T-helper 22 cell (primary cell): ENCODE data around the gene MICALL1.

Experiments
- DNase-seq: peaks from one replicate; pipeline ENCODE4 v3.0.0-alpha.2; 2020; ENCODE audit warnings: low read depth

MICALL1 gene

DNA sequence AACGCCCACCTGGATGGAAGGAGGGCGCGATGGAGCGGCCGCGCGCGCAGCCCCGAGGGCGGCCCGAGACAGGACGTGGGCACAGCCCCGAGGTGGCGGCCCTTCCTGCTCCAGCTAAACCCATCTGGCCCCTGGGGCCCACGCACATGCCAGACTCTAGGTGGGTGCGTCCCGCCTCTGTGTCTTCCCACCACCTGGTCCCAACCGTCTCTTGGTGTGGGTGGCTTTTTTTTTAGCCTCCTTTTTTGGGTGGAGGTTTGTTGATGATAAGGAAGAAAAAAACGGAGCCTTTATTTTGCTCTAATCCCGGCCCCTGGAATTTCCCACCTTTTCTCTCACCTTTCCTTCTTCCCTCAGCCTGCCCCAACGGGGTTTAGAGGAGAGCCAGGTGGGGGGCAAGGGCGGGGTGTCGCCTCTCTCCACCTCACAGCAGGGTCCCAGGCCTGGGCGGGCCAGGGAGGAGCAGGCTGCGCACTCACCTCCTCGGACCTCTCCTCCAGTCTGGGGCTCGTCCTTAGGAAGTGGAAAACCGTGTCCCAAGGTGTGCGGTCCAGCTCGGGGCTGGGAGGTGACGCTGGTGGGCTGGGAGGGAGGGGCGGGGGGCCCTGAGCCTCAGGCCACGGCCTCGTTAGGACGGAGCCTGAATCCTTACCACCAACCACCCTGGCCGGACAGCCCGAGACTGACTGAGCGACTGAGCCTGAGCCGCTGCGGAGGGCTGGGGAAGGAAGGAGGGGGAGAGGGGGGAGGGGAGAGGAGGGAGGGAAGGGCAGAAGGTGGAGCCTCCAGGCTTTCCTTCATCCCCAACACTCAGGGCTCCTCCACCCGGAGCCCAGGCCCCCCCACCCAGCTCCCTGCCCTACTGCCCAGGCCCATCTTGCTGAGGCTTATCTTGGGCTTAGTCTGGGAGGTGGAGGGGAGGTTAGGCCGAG lies 78.0 kb downstream of the MICALL1 start, which contains the start of gene SOX10:
TSS of gene SOX10 (minus strand) at position 696 of the 932 bp plus-strand sequence. CDS start 771 bp downstream, outside the sequence.
- no peak for DNase-seq

DNA sequence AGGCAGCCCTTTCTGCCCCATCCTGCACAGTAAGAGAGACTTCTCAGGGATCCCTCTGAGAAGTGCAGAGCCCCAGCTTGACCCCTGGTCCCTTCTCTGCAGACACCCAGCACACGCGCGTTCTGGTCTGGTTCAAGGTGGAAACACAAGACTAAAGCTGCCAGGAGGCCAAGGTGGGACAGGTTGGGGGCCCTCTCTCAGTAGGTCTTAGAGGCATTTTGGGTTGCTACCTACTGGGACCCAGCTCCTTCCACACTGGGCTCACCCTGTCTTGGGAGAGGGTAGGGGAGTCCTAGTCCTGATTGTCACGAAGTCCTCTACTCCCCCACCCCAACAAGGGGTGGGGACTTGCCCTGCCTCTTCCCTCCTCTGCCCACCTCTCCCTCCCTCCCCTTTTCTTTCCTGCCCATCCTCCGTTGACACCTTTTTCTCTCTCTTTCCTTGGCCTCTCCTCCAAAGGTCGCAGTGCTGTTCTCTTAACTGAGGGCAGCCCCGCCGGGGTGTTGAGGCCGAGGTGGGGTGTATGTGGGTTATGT lies 79.0 kb downstream of the MICALL1 start:
- DNase-seq = no peak

DNA sequence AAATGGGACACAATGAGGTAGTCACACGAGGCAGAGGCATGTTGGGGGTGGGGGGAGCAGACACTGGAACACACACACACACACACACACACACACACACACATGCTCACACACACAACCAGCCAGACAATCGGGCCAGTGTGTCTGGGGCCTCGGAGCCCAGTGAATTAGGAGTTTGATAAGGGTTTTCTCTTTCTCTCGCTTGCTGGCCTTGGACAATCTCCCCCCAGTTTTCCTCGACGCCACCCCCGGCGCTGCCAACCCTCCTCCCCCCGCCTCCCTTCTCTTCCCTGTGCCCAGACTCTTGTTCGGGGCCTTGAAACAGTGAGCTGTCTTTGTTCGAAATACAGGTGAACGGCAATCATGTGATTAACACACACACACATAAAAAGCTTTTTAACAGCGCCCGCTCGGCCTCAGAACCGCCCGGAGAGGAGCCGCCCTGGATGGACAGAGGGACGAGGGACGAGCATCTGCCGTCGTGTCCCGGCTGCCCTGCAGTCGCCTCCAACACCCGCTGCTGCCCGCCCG lies 79.7 kb downstream of the MICALL1 start:
- no peak for DNase-seq

DNA sequence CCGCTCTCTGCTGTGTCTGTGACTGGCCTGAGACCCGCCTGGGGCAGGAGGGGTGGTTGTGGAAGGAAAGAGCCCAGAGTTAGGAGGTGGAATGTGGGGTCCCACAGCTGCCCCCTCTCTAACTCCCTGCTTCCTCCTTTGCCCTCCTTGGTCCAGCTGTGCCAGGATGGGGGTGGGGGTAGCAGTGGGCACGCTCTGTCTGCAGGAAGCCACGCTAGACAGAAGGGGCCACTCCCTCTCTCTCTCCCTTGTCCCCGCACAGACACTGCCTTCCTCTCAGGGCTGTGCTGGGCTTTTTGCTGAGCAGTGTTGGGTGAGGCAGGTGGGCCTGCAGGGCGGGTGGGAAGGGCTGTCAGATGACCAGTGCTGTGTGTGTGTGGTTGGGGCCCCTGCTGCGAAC lies 80.3 kb downstream of the MICALL1 start:
- DNase-seq = no peak

DNA sequence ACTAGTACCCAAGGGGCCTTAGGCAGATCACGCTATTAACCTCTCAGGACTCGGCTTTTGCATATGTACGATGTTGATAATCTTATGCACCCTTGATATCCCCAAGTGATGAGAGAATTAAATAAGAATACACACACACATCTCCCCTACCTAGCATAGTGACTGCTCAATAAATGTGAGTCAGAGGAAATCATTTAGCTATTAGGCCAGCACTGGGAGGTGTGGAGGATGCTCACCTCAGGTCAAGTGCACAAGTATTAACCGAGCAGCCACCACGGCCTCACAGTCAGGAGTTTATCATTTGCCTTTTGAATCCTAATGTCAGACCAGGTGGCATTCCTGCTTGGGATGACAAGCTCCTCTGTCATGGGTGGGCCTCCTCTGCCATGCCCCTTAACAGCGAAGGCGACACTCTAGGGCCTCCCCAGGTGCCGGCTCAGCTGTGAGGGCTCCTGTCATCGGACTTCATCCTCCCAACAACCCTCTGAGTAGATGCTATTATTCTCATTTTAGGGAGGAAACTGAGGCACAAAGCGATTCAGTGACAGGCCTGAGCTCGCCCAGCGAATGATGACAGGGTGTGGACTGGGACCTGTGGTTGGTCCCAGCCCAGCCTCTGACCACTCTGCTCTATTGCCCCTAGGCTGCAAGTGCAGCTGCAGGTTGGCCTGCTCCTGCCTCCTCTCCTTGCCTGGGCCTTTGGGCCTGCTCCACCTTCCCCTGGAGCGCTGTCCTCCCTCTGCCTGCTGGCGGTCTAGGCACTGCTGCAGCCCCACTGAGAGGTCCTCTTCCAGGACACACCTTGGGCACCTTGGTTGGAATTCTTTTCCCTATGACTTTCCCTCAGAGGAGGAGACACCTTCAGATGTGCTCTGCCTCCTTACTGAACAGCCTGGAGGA lies 83.3 kb downstream of the MICALL1 start:
- no peak for DNase-seq

DNA sequence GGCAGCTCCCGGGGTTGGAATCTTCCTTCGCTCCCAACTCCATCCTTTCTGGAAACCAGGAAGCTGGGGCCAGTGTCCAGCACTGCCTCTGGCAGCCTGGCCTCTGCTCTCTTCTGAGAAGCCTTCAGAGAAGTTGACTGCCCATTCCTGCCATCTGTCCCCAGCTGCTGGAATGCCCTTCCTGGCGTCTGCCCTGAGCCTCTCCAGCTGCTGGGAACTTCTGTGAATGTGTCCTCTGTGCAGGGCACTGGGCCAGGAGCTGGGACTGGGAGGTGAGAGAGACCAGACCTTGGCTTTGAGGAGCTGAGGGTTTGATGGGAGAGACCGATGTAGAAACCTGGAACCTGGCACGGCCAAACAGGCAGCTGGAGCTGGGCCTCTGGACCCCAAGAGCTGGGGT lies 84.2 kb downstream of the MICALL1 start:
- no peak for DNase-seq

DNA sequence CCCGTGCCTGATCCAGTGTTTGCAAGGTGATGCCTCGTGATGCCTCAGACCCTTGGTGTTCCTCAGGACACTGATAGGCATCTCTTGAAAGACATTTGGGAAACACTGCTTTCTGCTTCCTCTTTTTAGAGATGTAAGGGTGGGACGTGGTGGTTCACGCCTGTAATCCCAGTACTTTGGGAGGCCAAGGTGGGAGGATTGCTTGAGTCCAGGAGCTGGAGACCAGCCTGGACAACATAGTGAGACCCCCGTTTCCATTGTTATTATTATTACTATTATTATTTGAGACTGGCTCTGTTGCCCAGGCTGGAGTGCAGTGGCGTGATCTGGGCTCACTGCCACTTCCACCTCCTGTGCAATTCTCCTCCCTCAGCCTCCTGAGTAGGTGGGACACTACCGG lies 84.8 kb downstream of the MICALL1 start:
- no peak for DNase-seq

DNA sequence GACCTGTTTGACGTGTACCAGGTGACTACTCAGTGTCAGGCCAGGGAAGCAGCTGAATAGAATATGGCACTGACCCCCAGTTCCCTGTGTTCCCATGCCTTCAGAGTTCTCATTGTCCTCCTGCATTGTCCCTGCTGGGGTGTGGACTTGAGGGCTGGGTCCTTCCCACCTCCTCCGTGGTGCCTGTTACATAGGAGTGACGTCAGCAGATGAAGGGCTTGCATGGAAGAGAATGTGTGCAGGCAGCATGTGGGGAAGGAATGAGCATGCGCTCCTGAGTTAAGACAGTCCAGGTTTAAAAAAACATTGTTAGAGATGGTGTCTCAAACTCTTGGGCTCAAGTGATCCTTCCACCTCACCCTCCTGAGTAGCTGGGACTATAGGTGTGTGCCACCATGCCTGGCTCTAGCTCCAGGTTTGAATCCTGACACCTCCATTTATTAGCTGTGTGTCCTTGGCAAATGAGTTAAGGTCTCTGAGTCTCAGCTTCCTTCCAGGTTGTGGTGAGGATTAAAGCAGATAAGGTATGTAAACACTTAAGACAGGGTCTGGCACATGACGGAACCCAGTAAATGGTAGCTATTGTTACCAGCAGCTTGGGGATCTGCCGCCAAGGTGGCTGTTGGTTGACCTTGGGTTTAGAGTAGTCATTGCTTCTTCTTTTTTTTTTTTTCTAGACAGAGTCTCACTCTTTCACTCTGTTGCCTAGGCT lies 85.8 kb downstream of the MICALL1 start:
- DNase-seq = no peak
